ENCODE results near the gene GPATCH8. TPM values are rescaled to one million over a fixed set of nuclear protein-coding genes. Genes with fewer than 3 reads are reported as not detected.
A peak's percentile ranks its signal among the peaks of the same experiment; 100 is the strongest.

Gene GPATCH8
- total and polyA plus RNA-seq, 11 donors = 12.8 to 24.9 (median 20.3) TPM

GRCh38 chr17:44361292-44362260, 141.6 kb downstream of the GPATCH8 start:
- 50 to 74% (median 61%) methylated on average over 10 to 11 of the region's 11 CpGs for WGBS, 4 donors
- peak overlapping the region in 1 of 12 donors; percentile 83 for H3K4me3 ChIP-seq
- TF ChIP-seq CTCF (IDR thresholded peaks at IDR 0.05) (no peak), POLR2A (IDR thresholded peaks at IDR 0.05) (no peak)
- DNase-seq (no peak), ATAC-seq (no peak)
- intact Hi-C loops (cut with DNase I) = no loop called here
- H3K9me3 ChIP-seq = no peaks in the 10 kb centered on the region
- peaks cover 0 to 17% (median 0%) of the 10 kb centered on the region in 9 donors for H3K27me3 ChIP-seq
- no peak overlapping the region for H3K27ac ChIP-seq
- no peaks in the 10 kb centered on the region for H3K36me3 ChIP-seq
- peaks cover 0 to 23% (median 14%) of the 10 kb centered on the region in 12 donors for H3K4me1 ChIP-seq

GRCh38 chr17:44360826-44361225, 142.4 kb downstream of the GPATCH8 start:
- no peak overlapping the region for H3K27ac ChIP-seq
- intact Hi-C loops (cut with DNase I) = no loop called here
- TF ChIP-seq CTCF (IDR thresholded peaks at IDR 0.05) (no peak), POLR2A (IDR thresholded peaks at IDR 0.05) (no peak)
- H3K36me3 ChIP-seq = no peaks in the 10 kb centered on the region
- DNase-seq (peak in 1 of 5 donors; percentile 41), ATAC-seq (no peak)
- peaks cover 0 to 12% (median 0%) of the 10 kb centered on the region in 9 donors for H3K27me3 ChIP-seq
- no peaks in the 10 kb centered on the region for H3K9me3 ChIP-seq
- 56 to 73% (median 62%) methylated on average over 4 to 5 of the region's 5 CpGs for WGBS, 4 donors
- no peak overlapping the region for H3K4me3 ChIP-seq
- peaks cover 0 to 23% (median 14%) of the 10 kb centered on the region in 12 donors for H3K4me1 ChIP-seq

- no peak for ATAC-seq
- no peaks in the 10 kb centered on the region for H3K9me3 ChIP-seq
- no peak overlapping the region for H3K4me3 ChIP-seq
- intact Hi-C loops (cut with DNase I) = no loop called here
- WGBS, 4 donors = 61 to 73% (median 65%) methylated on average over 6 of the region's 6 CpGs
- H3K27me3 ChIP-seq = peaks cover 0 to 12% (median 0%) of the 10 kb centered on the region in 9 donors
- H3K27ac ChIP-seq = no peak overlapping the region
- no peak for TF ChIP-seq POLR2A (IDR thresholded peaks at IDR 0.05)
- TF ChIP-seq CTCF (IDR thresholded peaks at IDR 0.05) = no peak
- H3K36me3 ChIP-seq = no peaks in the 10 kb centered on the region
- DNase-seq = no peak
- peaks cover 0 to 23% (median 14%) of the 10 kb centered on the region in 12 donors for H3K4me1 ChIP-seq
Observed at GRCh38 chr17:44360144-44360533, 143.1 kb downstream of the GPATCH8 start.

- peak in 1 of 5 donors; percentile 55 for DNase-seq
- no peak for TF ChIP-seq CTCF (IDR thresholded peaks at IDR 0.05)
- no peak for TF ChIP-seq POLR2A (IDR thresholded peaks at IDR 0.05)
- Histone ChIP-seq H3K27me3 (peaks cover 0 to 12% (median 0%) of the 10 kb centered on the region in 9 donors), H3K27ac (no peak overlapping the region), H3K9me3 (no peaks in the 10 kb centered on the region), H3K36me3 (no peaks in the 10 kb centered on the region), H3K4me1 (peaks cover 0 to 23% (median 14%) of the 10 kb centered on the region in 12 donors), H3K4me3 (no peak overlapping the region)
- intact Hi-C loops (cut with DNase I) = no loop called here
- no peak for ATAC-seq
- WGBS, 4 donors = 91 to 93% (median 92%) methylated on average over 10 to 14 of the region's 14 CpGs
Observed at GRCh38 chr17:44359458-44360143, 143.6 kb downstream of the GPATCH8 start.
